Measurements from ENCODE around the gene PDE3A. TPM values are rescaled to one million over a fixed set of nuclear protein-coding genes. Genes with fewer than 3 reads are reported as not detected.

PDE3A gene
- total RNA-seq, 1 experiment from 2014 or later: 19.9 TPM

GRCh38 chr12:20722142-20722541, 353.8 kb downstream of the PDE3A start:
- H3K36me3 Mint-ChIP-seq (ENCODE audit: insufficient read depth, unreplicated experiment): no peaks in the 10 kb centered on the region
- no peak for DNase-seq
- no TSS peak for BruUV-seq (replicated peaks)
- intact Hi-C loops (cut with micrococcal nuclease; ENCODE audit: unreplicated experiment): no loop called here
- TF ChIP-seq CTCF (IDR thresholded peaks at IDR 0.05; ENCODE audit: unreplicated experiment): no peak
- H3K9me3 Mint-ChIP-seq (ENCODE audit: low read depth, unreplicated experiment): no peaks in the 10 kb centered on the region
- no peak overlapping the region for H3K27ac Mint-ChIP-seq (ENCODE audit: unreplicated experiment)
- H3K4me1 Mint-ChIP-seq (ENCODE audit: low read depth, unreplicated experiment): peaks cover 8% of the 10 kb centered on the region
- H3K27me3 Mint-ChIP-seq (ENCODE audit: unreplicated experiment): no peaks in the 10 kb centered on the region
- no peak overlapping the region for H3K4me3 Mint-ChIP-seq (ENCODE audit: low read depth, unreplicated experiment)
- CTCF ChIA-PET: no interaction called here

- Mint-ChIP-seq H3K9me3 (ENCODE audit: low read depth, unreplicated experiment) (no peaks in the 10 kb centered on the region), H3K4me1 (ENCODE audit: low read depth, unreplicated experiment) (no peaks in the 10 kb centered on the region), H3K27ac (ENCODE audit: unreplicated experiment) (no peak overlapping the region), H3K36me3 (ENCODE audit: insufficient read depth, unreplicated experiment) (no peaks in the 10 kb centered on the region), H3K4me3 (ENCODE audit: low read depth, unreplicated experiment) (no peak overlapping the region), H3K27me3 (ENCODE audit: unreplicated experiment) (no peaks in the 10 kb centered on the region)
- CTCF ChIA-PET: no interaction called here
- intact Hi-C loops (cut with micrococcal nuclease; ENCODE audit: unreplicated experiment): loop anchor here (1.0 to 5.0 kb wide), 2 partner anchors 336 to 439 kb away; no protein-coding TSS in a partner anchor
- BruUV-seq (replicated peaks): no TSS peak
- no peak for DNase-seq
- no peak for TF ChIP-seq CTCF (IDR thresholded peaks at IDR 0.05; ENCODE audit: unreplicated experiment)
Observed at GRCh38 chr12:20731274-20731673, 362.9 kb downstream of the PDE3A start.
